Measurements from ENCODE around the gene ZNHIT3. TPM values are rescaled to one million over a fixed set of nuclear protein-coding genes. Genes with fewer than 3 reads are reported as not detected.

The ZNHIT3 gene
- total and polyA plus RNA-seq, 2 of the 4 experiments (the other 2 are of a cell fraction): 27.8 to 52.3 TPM

- H2BK20ac ChIP-seq (ENCODE audit: low read depth, low read length): no peak overlapping the region
Observed at GRCh38 chr17:36481829-36482228, 4.7 kb upstream of the ZNHIT3 start.

More at GRCh38 chr17:36481829-36482228, 4.7 kb upstream of the ZNHIT3 start:
- Histone ChIP-seq H4K5ac (ENCODE audit: low read depth, low read length) (no peak overlapping the region), H3K23ac (ENCODE audit: low read depth, low read length) (0 out of 2 replicates have a peak overlapping the region, but pooled peaks have one; percentile 13), H3K9me1 (ENCODE audit: insufficient read depth, low read length) (0 out of 2 replicates have a peak, but pooled peaks cover 9% of the 10 kb centered on the region), H3K36me3 (ENCODE audit: control insufficient read depth, insufficient read depth, low read length) (no peaks in the 10 kb centered on the region), H3K18ac (ENCODE audit: low read depth, low read length) (no peak overlapping the region), H2BK5ac (ENCODE audit: low read depth, low read length, poor library complexity, severe bottlenecking) (no peak overlapping the region), H2AK9ac (replicated peaks; ENCODE audit: low read depth, low read length, poor library complexity) (no peak overlapping the region), H4K8ac (ENCODE audit: low read depth in 2 of 2, low read length in 2 of 2) (no peak overlapping the region), H3K4me1 (ENCODE audit: control insufficient read depth, insufficient read depth, low read length) (0 out of 2 replicates have a peak, but pooled peaks cover 1% of the 10 kb centered on the region), H2AFZ (replicated peaks; ENCODE audit: low read length, poor library complexity) (no peak overlapping the region), H4K91ac (ENCODE audit: insufficient read depth, low read depth, low read length) (no peak overlapping the region), H3K9ac (ENCODE audit: low read depth, low read length) (no peak overlapping the region), H3K4ac (ENCODE audit: low read depth, low read length) (no peak overlapping the region), H3K4me2 (ENCODE audit: low read depth, low read length) (no peak overlapping the region), H3K79me1 (ENCODE audit: low read depth in 1 of 2, low read length in 2 of 2) (0 out of 4 replicates have a peak, but pooled peaks cover 0 to 4% of the 10 kb centered on the region in 2 experiments), H4K20me1 (ENCODE audit: insufficient read depth, low read length) (no peaks in the 10 kb centered on the region), H3K56ac (ENCODE audit: extremely low read depth, insufficient read depth, low read length) (no peak overlapping the region), H3K27ac (ENCODE audit: insufficient read depth, low read length) (no peak overlapping the region), H2AK5ac (ENCODE audit: low read depth, low read length) (no peak overlapping the region), H3K9me3 (ENCODE audit: control insufficient read depth, insufficient read depth, low read length) (no peaks in the 10 kb centered on the region), H3K27me3 (ENCODE audit: control insufficient read depth, insufficient read depth, low read length) (peaks cover 7% of the 10 kb centered on the region; the same call in 1 of the 2 replicates), H3K4me3 (ENCODE audit: insufficient read depth, low read depth, low read length) (no peak overlapping the region), H2BK120ac (ENCODE audit: low read depth, low read length) (no peak overlapping the region), H2BK15ac (ENCODE audit: low read depth, low read length) (no peak overlapping the region), H3K14ac (replicated peaks; ENCODE audit: low read depth, low read length) (no peak overlapping the region)
- ChIA-PET POLR2A (ENCODE audit: unreplicated experiment) (no interaction called here), CTCF (no interaction called here)
- in situ Hi-C loops (cut with MboI; ENCODE audit: low sequenced_read_pairs): no loop called here
- ATAC-seq (ENCODE audit: low read depth) (no peak), DNase-seq (no peak)
- no TSS peak for BruUV-seq (replicated peaks)
- dilution Hi-C loops (cut with HindIII; ENCODE audit: low sequenced_read_pairs, unreplicated experiment): no loop called here
- TF ChIP-seq RFX5 (IDR thresholded peaks at IDR 0.05; ENCODE audit: low read depth, low read length) (no peak), CHD1 (IDR thresholded peaks at IDR 0.05; ENCODE audit: low read depth, low read length) (no peak), ELK1 (IDR thresholded peaks at IDR 0.05; ENCODE audit: borderline replicate concordance, low read depth, low read length) (no peak), NFE2L2 (IDR thresholded peaks at IDR 0.05; ENCODE audit: low read depth, low read length) (no peak), SMC3 (IDR thresholded peaks at IDR 0.05; ENCODE audit: low read depth, low read length) (no peak), USF2 (IDR thresholded peaks at IDR 0.05; ENCODE audit: low read depth, low read length) (no peak), MAZ (IDR thresholded peaks at IDR 0.05; ENCODE audit: borderline replicate concordance, low read depth, low read length) (no peak), POLR2A (IDR thresholded peaks at IDR 0.05; ENCODE audit: low read depth, low read length) (no peak), RAD21 (IDR thresholded peaks at IDR 0.05; ENCODE audit: low read length) (no peak), MXI1 (IDR thresholded peaks at IDR 0.05; ENCODE audit: borderline replicate concordance, low read depth, low read length) (no peak), BHLHE40 (IDR thresholded peaks at IDR 0.05; ENCODE audit: low read depth, low read length) (no peak), CTCF (conservative IDR thresholded peaks at IDR 0.05; ENCODE audit: low read depth, low read length) (no peak), FOS (IDR thresholded peaks at IDR 0.05; ENCODE audit: low read depth, low read length) (no peak), MAFK (IDR thresholded peaks at IDR 0.05; ENCODE audit: low read depth, low read length) (no peak), CEBPB (IDR thresholded peaks at IDR 0.05; ENCODE audit: low read depth, low read length) (no peak), RCOR1 (IDR thresholded peaks at IDR 0.05; ENCODE audit: insufficient replicate concordance, low read length) (no peak)
- WGBS, 2 experiments (ENCODE audit: extremely low coverage in 2 of 2, insufficient read length in 1 of 2): 56% methylated on average over 7 of the region's 7 CpGs; no CpG with 5 or more reads in 1 of the 2 experiments
- intact Hi-C loops (cut with micrococcal nuclease): loop anchor here (2.0 kb wide), 1 partner anchor 513 kb away; no protein-coding TSS in a partner anchor

All from IMR-90 (cell line).